GM21717 (cell line): Measurements from ENCODE around the gene GPS2.

ENCODE experiments used
- ATAC-seq: cut with Tn5 transposase; IDR thresholded peaks from one replicate; pipeline ENCODE4 v1.9.1; 2021; ENCODE audit warnings: mild to moderate bottlenecking, moderate library complexity; ENCODE audit not compliant: unreplicated experiment

Gene GPS2, protein sequence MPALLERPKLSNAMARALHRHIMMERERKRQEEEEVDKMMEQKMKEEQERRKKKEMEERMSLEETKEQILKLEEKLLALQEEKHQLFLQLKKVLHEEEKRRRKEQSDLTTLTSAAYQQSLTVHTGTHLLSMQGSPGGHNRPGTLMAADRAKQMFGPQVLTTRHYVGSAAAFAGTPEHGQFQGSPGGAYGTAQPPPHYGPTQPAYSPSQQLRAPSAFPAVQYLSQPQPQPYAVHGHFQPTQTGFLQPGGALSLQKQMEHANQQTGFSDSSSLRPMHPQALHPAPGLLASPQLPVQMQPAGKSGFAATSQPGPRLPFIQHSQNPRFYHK

DNA sequence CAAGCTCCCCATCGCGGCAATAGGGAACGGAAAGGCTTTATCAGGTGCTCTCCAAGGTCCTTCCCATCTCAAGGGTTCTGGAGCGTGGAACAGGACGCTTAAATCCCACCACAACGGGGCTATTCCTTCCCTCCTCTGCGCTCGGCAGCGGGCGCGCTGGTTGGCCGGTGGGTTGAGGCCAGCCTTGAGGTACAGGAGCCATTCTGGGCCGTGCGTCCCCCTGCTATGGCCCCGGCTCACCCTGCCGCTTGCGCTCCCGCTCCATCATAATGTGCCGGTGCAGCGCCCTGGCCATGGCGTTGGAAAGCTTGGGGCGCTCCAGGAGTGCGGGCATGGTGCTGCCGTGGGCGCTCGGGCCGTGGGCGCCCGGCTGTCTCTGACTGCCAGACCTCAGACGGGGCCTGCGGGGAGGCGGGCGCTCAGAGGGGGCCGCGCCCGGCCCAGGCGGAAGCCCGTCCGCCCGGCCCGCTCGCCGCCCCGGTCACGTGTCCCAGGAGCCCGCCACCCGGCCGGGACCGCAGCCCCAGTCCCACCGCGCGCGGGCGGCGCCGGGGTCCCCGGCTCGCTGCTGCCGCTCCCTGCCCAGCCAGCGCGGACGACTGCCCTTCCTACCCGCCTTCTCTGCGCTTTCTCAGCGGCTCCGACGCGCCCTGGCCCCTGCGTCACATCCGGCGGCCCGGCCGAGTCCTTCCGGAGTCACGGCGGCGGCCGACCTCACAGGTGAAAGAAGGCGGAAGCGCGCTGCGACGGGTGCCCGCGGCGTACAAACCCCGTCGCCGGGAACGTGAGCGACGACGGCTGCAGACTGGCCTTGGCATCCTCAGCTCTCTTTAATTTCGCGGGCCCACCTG lies at the start of gene GPS2:
TSS of gene GPS2 (minus strand) at position 642 of the 851 bp plus-strand sequence. CDS start at position 334, 308 bp downstream.
- peak; percentile 45 for ATAC-seq

DNA sequence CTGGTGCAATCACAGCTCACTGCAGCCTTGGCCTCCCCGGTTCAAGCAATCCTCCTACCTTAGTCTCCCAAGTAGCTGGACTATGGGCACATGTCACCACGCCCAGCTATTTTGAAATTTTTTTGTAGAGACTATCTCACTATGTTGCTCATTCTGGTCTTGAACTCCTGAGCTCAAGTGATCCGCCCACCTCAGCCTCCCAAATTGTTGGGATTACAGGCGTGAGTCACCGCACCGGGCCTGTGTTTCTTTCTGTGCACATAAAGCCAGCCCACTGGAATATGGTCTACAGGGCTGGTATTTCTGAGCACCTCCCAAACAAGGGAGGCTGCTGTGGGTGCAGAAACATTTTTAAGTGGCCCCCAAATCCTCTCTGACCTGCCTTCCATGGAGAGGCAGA lies 48.2 kb upstream of the GPS2 start:
- ATAC-seq, result no peak

DNA sequence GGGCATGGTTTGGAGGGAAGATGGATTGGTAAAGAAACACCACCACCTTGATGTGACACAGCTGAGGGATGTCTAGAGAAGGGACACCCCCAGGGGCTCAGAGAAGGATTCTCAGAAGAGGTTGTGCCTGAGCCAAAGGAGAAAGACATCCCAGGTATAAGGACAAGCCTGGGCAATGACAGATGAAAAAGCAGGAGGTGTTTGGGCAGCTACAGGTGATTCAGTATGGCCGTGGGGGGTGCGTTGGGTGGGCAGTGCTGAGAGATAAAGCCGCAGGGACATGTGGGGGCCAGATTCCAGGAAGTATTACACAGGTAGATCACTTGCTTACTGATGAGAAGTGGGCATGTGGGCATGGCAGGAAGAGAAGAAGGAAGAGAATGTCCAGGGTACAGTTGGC lies 46.7 kb upstream of the GPS2 start:
- ATAC-seq, result no peak

GRCh38 chr17:7357381-7357780 lies 42.2 kb upstream of the GPS2 start:
- no peak for ATAC-seq

DNA sequence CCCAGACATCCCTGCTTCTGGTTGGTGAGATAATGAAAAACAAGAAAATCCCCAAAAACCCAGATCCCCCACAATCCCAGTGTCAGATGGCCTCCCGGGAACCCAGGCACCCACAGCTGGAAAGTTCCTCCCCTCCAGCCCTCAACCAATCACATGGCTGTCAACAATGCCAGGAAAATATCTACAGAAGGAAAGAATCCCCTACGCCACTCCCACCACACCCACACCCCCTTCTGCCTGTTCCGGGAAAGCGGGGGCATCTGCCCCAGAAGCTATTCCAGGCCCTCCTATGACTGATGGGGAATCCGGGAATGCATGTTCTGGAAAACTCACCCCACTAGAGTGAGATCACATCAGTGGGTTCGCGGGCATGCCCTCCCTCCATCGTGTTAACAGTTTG lies 41.6 kb upstream of the GPS2 start:
- ATAC-seq, result no peak

GRCh38 chr17:7356072-7356549 lies 41.0 kb upstream of the GPS2 start:
- no peak for ATAC-seq

- ATAC-seq, result no peak
Measured at GRCh38 chr17:7355573-7355972, 40.4 kb upstream of the GPS2 start.

DNA sequence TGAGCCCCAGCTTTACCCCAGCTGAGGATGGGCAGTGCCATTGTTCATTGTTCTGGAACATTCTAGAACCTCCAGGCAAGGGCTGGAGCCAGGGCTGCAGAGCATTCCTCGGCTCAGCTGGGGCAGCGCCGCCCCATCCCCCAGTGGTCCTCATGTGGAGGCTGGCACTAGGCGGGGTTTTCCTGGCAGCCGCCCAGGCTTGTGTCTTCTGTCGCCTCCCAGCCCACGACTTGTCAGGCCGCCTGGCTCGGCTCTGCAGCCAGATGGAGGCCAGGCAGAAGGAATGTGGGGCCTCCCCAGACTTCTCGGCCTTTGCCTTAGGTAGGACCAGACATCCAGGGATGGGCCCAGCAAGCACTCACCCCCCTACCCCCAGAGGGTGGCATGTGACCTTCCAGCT lies 39.9 kb upstream of the GPS2 start, which contains the start of gene TMEM95:
TSS of gene TMEM95 (plus strand) at position 104 of the 400 bp plus-strand sequence. CDS start at position 153, 49 bp downstream.
- no peak for ATAC-seq

GRCh38 chr17:7354262-7354843 lies 39.2 kb upstream of the GPS2 start:
- no peak for ATAC-seq

DNA sequence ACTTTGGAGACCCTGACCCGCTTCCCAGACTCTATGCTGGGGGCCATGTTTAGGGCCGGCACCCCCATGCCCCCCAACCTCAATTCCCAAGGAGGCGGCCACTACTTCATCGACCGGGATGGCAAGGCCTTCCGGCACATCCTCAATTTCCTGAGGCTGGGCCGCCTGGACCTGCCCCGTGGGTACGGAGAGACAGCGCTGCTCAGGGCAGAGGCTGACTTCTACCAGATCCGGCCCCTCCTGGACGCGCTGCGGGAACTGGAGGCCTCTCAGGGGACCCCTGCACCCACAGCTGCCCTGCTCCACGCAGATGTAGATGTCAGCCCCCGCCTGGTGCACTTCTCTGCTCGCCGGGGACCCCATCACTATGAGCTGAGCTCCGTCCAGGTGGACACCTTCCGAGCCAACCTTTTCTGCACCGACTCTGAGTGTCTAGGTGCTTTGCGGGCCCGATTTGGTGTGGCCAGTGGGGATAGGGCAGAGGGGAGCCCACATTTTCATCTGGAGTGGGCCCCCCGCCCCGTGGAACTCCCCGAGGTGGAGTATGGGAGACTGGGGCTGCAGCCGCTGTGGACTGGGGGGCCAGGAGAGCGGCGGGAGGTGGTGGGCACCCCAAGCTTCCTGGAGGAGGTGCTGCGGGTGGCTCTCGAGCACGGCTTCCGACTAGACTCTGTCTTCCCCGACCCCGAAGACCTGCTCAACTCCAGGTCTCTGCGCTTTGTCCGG lies 37.9 kb upstream of the GPS2 start:
- ATAC-seq, result no peak

DNA sequence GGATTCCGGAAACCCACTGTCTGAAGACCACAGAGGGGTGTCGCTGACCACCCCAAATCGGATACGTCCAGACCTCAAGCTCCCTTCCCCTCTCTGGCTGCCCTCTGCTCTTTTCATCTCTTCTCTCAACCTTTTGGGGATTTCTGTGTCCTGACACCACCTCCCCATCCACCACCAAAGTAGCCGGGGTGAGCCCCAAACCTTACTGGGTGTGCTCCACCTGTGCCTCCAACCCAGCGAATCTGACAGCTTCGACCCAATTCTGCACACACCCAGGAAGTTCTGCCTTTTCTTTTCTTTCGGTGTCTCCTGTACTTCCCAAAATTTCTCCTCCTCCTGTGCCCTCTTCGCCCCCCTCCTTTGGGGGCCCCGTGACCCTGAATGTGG lies 37.3 kb upstream of the GPS2 start:
- ATAC-seq, result no peak

DNA sequence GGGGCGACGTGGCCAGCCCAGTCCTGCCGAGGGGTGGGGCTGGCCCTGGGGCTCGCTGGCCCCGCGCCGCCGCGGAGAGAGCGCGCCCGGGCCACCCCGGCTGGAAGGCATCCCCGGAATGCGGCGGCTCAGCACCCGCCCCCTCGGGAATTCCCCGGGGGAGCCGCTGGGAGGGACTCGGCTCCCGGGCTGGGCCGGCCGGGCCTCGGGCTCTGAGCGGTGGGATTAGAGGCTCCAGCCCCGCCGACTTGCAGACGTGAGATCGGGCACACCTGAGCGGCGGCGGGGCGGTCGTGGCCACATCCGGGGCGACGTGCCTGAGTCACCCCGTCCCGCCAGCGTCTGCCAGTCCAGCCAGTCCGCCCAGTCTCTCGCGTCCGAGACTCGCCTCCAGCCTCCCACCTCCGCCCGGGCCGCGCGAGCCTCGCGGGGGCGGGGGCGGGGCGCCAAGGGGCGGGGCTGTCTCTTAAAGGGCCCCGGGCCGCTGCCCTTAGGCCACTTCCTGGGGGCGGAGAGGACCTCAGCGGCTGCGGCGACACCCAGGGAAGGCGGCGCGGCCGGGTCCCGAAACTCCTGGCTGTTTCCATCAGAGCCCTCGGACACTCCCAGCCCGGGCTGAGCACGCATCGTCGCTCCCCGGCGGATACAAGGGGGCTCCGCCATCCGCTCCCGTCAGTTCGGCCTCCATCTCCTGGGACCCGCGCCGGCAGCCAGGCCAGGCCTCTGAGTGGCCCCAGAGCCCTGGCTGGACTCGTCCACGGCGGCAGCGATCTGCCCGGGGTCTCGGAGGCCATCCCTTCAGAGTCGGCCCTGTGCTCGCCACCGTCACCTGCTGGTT lies 36.7 kb upstream of the GPS2 start, which contains the start of gene KCTD11:
TSS of gene KCTD11 (plus strand) at position 498 of the 838 bp plus-strand sequence.
- no peak for ATAC-seq

DNA sequence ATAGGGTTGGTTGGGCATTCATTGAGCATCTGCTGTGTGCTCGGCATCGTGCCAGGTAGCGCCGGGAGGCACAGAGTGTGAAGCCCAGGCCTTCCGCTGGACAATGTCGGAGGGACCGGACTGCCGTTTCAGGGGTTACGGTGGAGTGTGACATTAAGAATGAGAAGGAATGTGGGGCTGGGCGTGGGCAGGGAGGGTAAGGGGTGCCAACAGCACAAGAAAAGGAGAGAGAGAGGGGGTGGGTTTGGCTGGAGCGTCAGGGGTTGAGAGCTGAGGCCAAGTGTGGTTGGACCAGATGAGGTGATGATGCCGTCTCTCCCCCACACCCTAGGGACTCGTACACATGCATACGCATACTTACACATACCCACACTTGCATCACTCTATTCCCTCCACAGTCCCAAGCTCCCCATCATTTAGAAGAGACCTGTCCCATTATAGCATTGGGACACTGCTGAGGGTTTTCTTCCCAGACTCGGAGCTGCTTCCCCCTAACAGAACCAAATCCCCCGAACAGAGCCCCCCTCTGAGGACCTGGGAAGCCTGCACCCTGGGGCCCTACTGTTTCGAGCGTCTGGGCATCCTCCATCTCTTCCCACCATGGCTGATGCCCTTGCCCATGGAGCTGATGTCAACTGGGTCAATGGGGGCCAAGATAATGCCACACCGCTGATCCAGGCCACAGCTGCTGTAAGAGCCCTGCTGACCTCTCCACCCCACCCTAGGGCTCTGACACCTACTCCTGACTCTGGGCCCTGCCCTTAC lies 33.5 kb upstream of the GPS2 start:
- no peak for ATAC-seq

GRCh38 chr17:7347630-7348477 lies 32.7 kb upstream of the GPS2 start:
- ATAC-seq, result no peak

DNA sequence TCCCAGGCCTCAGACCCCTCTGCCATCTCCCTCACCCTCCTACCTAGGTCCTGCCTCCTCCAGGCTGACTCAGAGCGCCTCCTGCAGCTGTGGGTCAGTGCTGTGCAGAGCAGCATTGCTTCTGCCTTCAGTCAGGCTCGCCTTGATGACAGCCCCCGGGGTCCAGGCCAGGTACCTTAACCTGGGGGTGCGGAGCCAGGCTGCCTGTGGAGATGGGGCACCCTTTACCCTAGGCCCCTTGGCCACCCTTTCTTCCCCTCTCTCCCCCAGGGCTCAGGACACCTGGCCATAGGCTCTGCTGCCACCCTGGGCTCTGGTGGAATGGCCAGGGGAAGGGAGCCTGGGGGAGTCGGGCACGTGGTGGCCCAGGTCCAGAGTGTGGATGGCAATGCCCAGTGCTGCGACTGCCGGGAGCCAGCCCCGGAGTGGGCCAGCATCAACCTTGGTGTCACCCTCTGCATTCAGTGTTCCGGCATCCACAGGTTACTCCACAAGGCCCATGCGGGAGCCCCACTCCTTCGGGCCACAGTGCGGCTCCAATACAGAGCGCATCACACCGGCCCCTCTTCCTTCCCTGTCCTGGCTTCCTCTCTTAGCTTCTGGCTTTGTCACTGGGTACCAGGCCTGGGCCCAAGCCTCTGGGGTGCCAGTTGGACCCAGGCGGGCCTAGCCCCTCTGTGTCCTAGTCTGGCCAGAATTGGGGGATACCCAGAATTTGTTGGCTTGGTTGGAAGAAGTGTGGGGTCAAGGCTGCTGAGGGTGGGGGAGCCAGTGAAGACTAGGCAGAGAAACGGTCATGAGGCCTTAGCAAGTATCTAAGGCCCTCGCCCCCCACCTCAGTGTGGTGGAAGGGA lies 31.8 kb upstream of the GPS2 start:
- no peak for ATAC-seq

DNA sequence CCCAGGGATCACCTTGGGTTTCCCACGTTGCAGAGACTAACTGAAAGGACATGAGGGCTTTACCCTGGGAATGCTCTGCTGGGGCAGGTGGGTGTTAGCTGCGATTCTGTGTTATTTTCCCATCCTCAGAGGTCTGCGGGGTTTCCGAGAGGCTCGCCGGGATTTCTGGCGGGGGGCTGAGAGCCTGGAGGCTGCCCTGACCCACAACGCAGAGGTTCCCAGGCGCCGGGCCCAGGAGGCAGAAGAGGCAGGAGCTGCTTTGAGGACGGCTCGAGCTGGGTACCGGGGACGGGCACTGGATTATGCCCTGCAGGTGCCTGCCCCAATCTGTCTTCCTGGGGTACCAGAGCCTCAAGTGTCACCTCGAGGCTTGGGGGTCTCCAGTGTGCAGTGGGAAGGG lies 28.1 kb upstream of the GPS2 start:
- ATAC-seq, result no peak

DNA sequence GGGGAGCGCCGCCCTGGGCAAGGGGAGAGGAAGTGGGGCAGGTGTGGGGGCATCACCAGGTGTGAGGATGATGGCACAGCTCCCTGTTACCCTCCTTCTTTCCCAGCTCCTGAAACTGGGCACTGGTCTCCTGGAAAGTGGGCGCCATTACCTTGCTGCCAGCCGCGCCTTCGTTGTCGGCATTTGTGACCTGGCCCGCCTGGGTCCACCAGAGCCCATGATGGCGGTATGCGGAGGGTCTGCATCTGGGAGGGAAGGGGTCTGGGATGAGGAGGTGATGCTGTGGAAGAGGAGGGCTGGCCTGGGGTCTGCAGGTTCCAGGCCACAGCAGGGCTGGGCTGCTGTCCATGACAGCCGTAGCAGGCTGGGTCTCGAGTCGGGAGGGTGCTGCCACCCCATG lies 26.7 kb upstream of the GPS2 start:
- ATAC-seq, result no peak
